OCI-LY7 (cell line): Measurements from ENCODE around the gene HNRNPH3. TPM values are rescaled to one million over a fixed set of nuclear protein-coding genes. Genes with fewer than 3 reads are reported as not detected.

Source experiments
- BruUV-seq: library from RNA; stranded (reverse); fragments of 400-500 nt; replicated peaks from 2 replicates; lab custom pipeline; 2021; lab: Mats Ljungman, UMichigan
- CTCF ChIA-PET: fragments of 300-600 bp; sonication (Branson Sonifier 250); formaldehyde crosslinking; loops from one replicate; lab custom pipeline; 2022; ENCODE audit warnings: antibody characterized with exemption; ENCODE audit not compliant: unreplicated experiment; lab: Charles Lee
- POLR2A ChIA-PET: fragments of 300-600 bp; sonication (Branson Sonifier 250); formaldehyde crosslinking; loops from one replicate; lab custom pipeline; 2022; ENCODE audit warnings: antibody characterized with exemption; lab: Charles Lee
- DNase-seq: peaks from one replicate; pipeline ENCODE4 v3.0.0-alpha.2; 2015; ENCODE audit warnings: low spot score
- H2AFZ ChIP-seq: fragments of 200-600 bp; sonication (generic), shearing (Covaris generic); 2 replicates; pipeline ENCODE4 v1.6.1; 2014; ENCODE audit warnings: mild to moderate bottlenecking, antibody characterized with exemption, low read length, moderate library complexity
- H3K27ac ChIP-seq: fragments of 200-600 bp; sonication (generic); 2 replicates; pipeline ENCODE4 v1.5.1; 2014; ENCODE audit warnings: mixed run types, low read depth, mild to moderate bottlenecking, moderate library complexity, low read length, inconsistent platforms; ENCODE audit not compliant: poor library complexity, severe bottlenecking
- H3K36me3 ChIP-seq: fragments of 200-600 bp; sonication (generic); 2 replicates; pipeline ENCODE4 v1.6.1; 2014; ENCODE audit warnings: mild to moderate bottlenecking, antibody characterized with exemption, low read length, moderate library complexity, mixed read lengths; ENCODE audit not compliant: insufficient read depth
- H3K4me1 ChIP-seq: fragments of 200-600 bp; sonication (generic); 2 replicates; pipeline ENCODE4 v1.5.1; 2014; ENCODE audit warnings: mild to moderate bottlenecking, low read length; ENCODE audit not compliant: insufficient read depth, poor library complexity, severe bottlenecking
- H3K4me2 ChIP-seq: fragments of 200-600 bp; sonication (generic); 2 replicates; pipeline ENCODE4 v1.6.1; 2014; ENCODE audit warnings: mild to moderate bottlenecking, low read length
- H3K4me3 ChIP-seq: fragments of 200-600 bp; sonication (generic); 2 replicates; pipeline ENCODE4 v1.5.1; 2014; ENCODE audit warnings: mild to moderate bottlenecking, low read depth, low read length; ENCODE audit not compliant: poor library complexity, severe bottlenecking
- H3K79me2 ChIP-seq: fragments of 200-600 bp; sonication (generic); 2 replicates; pipeline ENCODE4 v1.6.1; 2016; ENCODE audit warnings: low read depth, mild to moderate bottlenecking, low read length, moderate library complexity, mixed read lengths; ENCODE audit not compliant: insufficient read depth
- H3K9me2 ChIP-seq: fragments of 200-600 bp; sonication (generic); 2 replicates; pipeline ENCODE4 v1.6.1; 2016; ENCODE audit warnings: mild to moderate bottlenecking, low read length, mixed read lengths; ENCODE audit not compliant: insufficient read depth
- H3K9me3 ChIP-seq: fragments of 200-600 bp; sonication (generic); 2 replicates; pipeline ENCODE4 v1.6.1; 2014; ENCODE audit warnings: mild to moderate bottlenecking, mixed run types, low read length, mixed read lengths
- H4K20me1 ChIP-seq: fragments of 200-600 bp; sonication (generic); 2 replicates; pipeline ENCODE4 v1.6.1; 2014; ENCODE audit warnings: mild to moderate bottlenecking, antibody characterized with exemption, low read length, moderate library complexity, mixed read lengths; ENCODE audit not compliant: insufficient read depth
- EZH2phosphoT487 ChIP-seq: fragments of 200-600 bp; sonication (generic); IDR thresholded peaks from 2 replicates; pipeline ENCODE4 v1.6.1; 2018; ENCODE audit warnings: low read depth, borderline replicate concordance, mild to moderate bottlenecking, mixed run types, antibody characterized with exemption, low read length, moderate library complexity, mixed read lengths
- intact Hi-C: fragments of 100-400 bp; cut with micrococcal nuclease; formaldehyde crosslinking; loops from one replicate; pipeline ENCODE4 v1.10.0; 2022; ENCODE audit not compliant: unreplicated experiment
- total RNA-seq, 2 experiments: library from RNA; depleted of rRNA in 1 of 2; stranded (reverse); fragments of >200 nt in 1 of 2; shearing (Covaris generic) in 1 of 2; gene quantifications; 2 replicates each; pipeline ENCODE4 v1.2.3, GENCODE V29; 2014 to 2022
- TF ChIP-seq, protein P1 (sequence below): fragments of 200-600 bp; sonication (generic); conservative IDR thresholded peaks from 2 replicates; pipeline ENCODE4 v1.5.1; 2014; ENCODE audit warnings: mild to moderate bottlenecking, antibody characterized with exemption, low read length, moderate library complexity, mixed read lengths

HNRNPH3 gene
- total RNA-seq, 2 experiments from 2014 or later: 30.8 to 241 TPM

DNA sequence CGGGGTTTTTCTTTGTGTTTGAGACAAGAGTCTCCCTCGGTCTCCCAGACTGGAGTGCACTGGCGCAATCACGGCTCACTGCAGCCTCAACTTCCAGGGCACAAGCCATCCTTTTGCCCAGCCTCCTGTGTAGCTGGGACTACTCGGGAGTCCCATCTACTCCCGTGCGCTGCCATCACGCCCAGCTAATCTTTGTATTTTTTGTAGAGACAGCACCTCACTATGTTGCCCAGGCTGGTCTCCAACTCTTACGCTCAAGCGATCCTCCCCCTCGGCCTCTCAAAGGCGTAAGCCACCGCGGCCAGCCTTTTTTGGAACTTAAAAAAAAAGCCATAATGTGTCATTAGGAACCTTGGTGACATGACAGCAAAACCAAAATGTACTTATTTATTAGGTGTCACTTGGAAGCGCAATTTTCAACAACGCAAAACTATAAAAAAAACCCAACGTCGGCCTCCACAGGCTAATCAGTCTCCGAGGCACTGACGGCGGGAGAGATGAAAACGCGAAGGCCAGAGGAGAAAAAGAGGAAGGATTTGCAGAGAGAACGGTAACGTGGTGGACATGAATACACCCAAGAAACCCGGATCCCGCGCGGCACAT is 911 bp upstream of the HNRNPH3 start:
- ChIA-PET CTCF (no interaction called here), POLR2A (interaction anchor here (0.6 to 4.3 kb wide), 8 partner anchors 10 to 447 kb away, joined by 3 to 28 read pairs (median 4); partner anchors contain the start of gene SIRT1)
- peak; percentile 51 for DNase-seq
- H3K4me2 ChIP-seq: peak overlapping the region; percentile 94
- BruUV-seq: no TSS peak
- intact Hi-C loops: loop anchor here (2.0 kb wide), 1 partner anchor 256 kb away; the partner anchor contains the start of gene HERC4
- no peaks in the 10 kb centered on the region for H3K9me3 ChIP-seq
- H3K27ac ChIP-seq: peak overlapping the region; percentile 89
- H3K79me2 ChIP-seq: peaks cover 45% of the 10 kb centered on the region
- no peaks in the 10 kb centered on the region for H3K9me2 ChIP-seq
- H3K36me3 ChIP-seq: peaks cover 37% of the 10 kb centered on the region
- H2AFZ ChIP-seq: peak overlapping the region; percentile 37; the same call in 1 of the 2 replicates
- no peak for TF ChIP-seq EZH2phosphoT487
- TF ChIP-seq, protein P1, sequence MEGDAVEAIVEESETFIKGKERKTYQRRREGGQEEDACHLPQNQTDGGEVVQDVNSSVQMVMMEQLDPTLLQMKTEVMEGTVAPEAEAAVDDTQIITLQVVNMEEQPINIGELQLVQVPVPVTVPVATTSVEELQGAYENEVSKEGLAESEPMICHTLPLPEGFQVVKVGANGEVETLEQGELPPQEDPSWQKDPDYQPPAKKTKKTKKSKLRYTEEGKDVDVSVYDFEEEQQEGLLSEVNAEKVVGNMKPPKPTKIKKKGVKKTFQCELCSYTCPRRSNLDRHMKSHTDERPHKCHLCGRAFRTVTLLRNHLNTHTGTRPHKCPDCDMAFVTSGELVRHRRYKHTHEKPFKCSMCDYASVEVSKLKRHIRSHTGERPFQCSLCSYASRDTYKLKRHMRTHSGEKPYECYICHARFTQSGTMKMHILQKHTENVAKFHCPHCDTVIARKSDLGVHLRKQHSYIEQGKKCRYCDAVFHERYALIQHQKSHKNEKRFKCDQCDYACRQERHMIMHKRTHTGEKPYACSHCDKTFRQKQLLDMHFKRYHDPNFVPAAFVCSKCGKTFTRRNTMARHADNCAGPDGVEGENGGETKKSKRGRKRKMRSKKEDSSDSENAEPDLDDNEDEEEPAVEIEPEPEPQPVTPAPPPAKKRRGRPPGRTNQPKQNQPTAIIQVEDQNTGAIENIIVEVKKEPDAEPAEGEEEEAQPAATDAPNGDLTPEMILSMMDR: no peak
- peak overlapping the region; percentile 85 for H3K4me3 ChIP-seq
- peaks cover 31% of the 10 kb centered on the region for H4K20me1 ChIP-seq
- H3K4me1 ChIP-seq: peaks cover 58% of the 10 kb centered on the region

GRCh38 chr10:68332259-68333057 is 594 bp downstream of the HNRNPH3 start, which contains the start of gene PBLD:
PBLD (minus strand) TSS chr10:68332928; CDS start chr10:68306844, 26,084 bp downstream.
- Histone ChIP-seq H3K4me2 (peak within 1 kb of the TSS; percentile 94), H3K27ac (peak within 1 kb of the TSS; percentile 89), H3K4me3 (peak within 1 kb of the TSS; percentile 85), H3K9me2 (no peaks in the 10 kb centered on the region), H3K4me1 (peaks cover 73% of the 10 kb centered on the region), H4K20me1 (peaks cover 44% of the 10 kb centered on the region), H3K36me3 (peaks cover 53% of the 10 kb centered on the region), H3K9me3 (no peaks in the 10 kb centered on the region), H2AFZ (0 out of 2 replicates have a peak within 1 kb of the TSS, but pooled peaks have one; percentile 17), H3K79me2 (peaks cover 60% of the 10 kb centered on the region)
- BruUV-seq: no TSS peak
- POLR2A ChIA-PET: interaction anchor here (0.6 to 4.3 kb wide), 25 partner anchors 10 to 1819 kb away, joined by 3 to 28 read pairs (median 3); partner anchors contain the start of genes CCAR1 and SIRT1
- TF ChIP-seq, protein P1: peak; percentile 70
- TF ChIP-seq EZH2phosphoT487: no peak
- intact Hi-C loops: loop anchor here (1.0 to 2.0 kb wide), 2 partner anchors 74 to 448 kb away; partner anchors contain the start of genes RUFY2 and SIRT1
- CTCF ChIA-PET: interaction anchor here (0.6 kb wide), 2 partner anchors 18 to 542 kb away, joined by 6 to 14 read pairs; no protein-coding TSS in a partner anchor
- DNase-seq: peak; percentile 78
